SK-N-SH treated with all-trans-retinoic acid at 6 μM for 48 hours (cell line): Measurements from ENCODE around the gene SMIM24.

Source experiments
- ATAC-seq: fragments of 200-7000 bp; cut with Tn5 transposase; 3 replicates; pipeline ENCODE4 v1.9.1; 2020; ENCODE audit warnings: mild to moderate bottlenecking, moderate library complexity
- ARNTL ChIP-seq: fragments of 450-650 bp; formaldehyde crosslinking; IDR thresholded peaks from 2 replicates; pipeline ENCODE4 v1.5.0; 2020; ENCODE audit warnings: low read depth, mild to moderate bottlenecking, moderate library complexity, borderline replicate concordance
- BACH2 ChIP-seq: fragments of 250-450 bp; sonication (Bioruptor Pico); IDR thresholded peaks from 2 replicates; pipeline ENCODE4 v1.9.0; 2021; ENCODE audit warnings: mild to moderate bottlenecking, borderline replicate concordance
- CSDC2 ChIP-seq: fragments of 250-450 bp; sonication (Bioruptor Pico); IDR thresholded peaks from 2 replicates; pipeline ENCODE4 v1.5.0; 2020; ENCODE audit warnings: mild to moderate bottlenecking, moderate library complexity
- ESRRG ChIP-seq: fragments of 250-450 bp; sonication (Bioruptor Pico); IDR thresholded peaks from 2 replicates; pipeline ENCODE4 v1.6.1; 2021; ENCODE audit warnings: mild to moderate bottlenecking
- GLIS3 ChIP-seq: fragments of 250-450 bp; sonication (Bioruptor Pico); IDR thresholded peaks from 2 replicates; pipeline ENCODE4 v1.5.0; 2020; ENCODE audit warnings: mild to moderate bottlenecking, moderate library complexity
- ISL1 ChIP-seq: fragments of 250-450 bp; sonication (Bioruptor Pico); IDR thresholded peaks from 2 replicates; pipeline ENCODE4 v2.1.2; 2022; ENCODE audit warnings: mild to moderate bottlenecking, moderate library complexity
- OSR1 ChIP-seq: fragments of 250-450 bp; sonication (Bioruptor Pico); IDR thresholded peaks from 2 replicates; pipeline ENCODE4 v1.8.0; 2022; ENCODE audit warnings: moderate library complexity, mild to moderate bottlenecking, inconsistent platforms
- PATZ1 ChIP-seq: fragments of 250-450 bp; sonication (Bioruptor Pico); IDR thresholded peaks from 2 replicates; pipeline ENCODE4 v1.8.0; 2020; ENCODE audit warnings: mild to moderate bottlenecking, moderate library complexity, borderline replicate concordance
- POU6F1 ChIP-seq: fragments of 250-450 bp; sonication (Bioruptor Pico); IDR thresholded peaks from 2 replicates; pipeline ENCODE4 v1.8.0; 2021; ENCODE audit warnings: low read depth, mild to moderate bottlenecking, moderate library complexity, borderline replicate concordance
- PPARA ChIP-seq: fragments of 250-450 bp; sonication (Bioruptor Pico); IDR thresholded peaks from 2 replicates; pipeline ENCODE4 v1.5.0; 2020; ENCODE audit warnings: mild to moderate bottlenecking, borderline replicate concordance
- RARB ChIP-seq: fragments of 250-450 bp; sonication (Bioruptor Pico); IDR thresholded peaks from 2 replicates; pipeline ENCODE4 v1.8.0; 2021; ENCODE audit warnings: mild to moderate bottlenecking, moderate library complexity
- SNAI2 ChIP-seq: fragments of 250-450 bp; sonication (Bioruptor Pico); IDR thresholded peaks from 2 replicates; pipeline ENCODE4 v1.5.0; 2020; ENCODE audit warnings: mild to moderate bottlenecking, moderate library complexity
- TCF4 ChIP-seq: fragments of 250-450 bp; sonication (Bioruptor Pico); IDR thresholded peaks from 2 replicates; pipeline ENCODE4 v1.8.0; 2021; ENCODE audit warnings: mild to moderate bottlenecking, moderate library complexity, borderline replicate concordance
- ZC3H10 ChIP-seq: fragments of 250-450 bp; sonication (Bioruptor Pico); IDR thresholded peaks from 2 replicates; pipeline ENCODE4 v1.5.1; 2021; ENCODE audit warnings: mild to moderate bottlenecking, moderate library complexity
- ZFP3 ChIP-seq: fragments of 250-450 bp; sonication (Bioruptor Pico); IDR thresholded peaks from 2 replicates; pipeline ENCODE4 v1.5.0; 2020; ENCODE audit warnings: mild to moderate bottlenecking, moderate library complexity
- ZFP30 ChIP-seq: fragments of 450-650 bp; formaldehyde crosslinking; IDR thresholded peaks from 2 replicates; pipeline ENCODE4 v1.5.0; 2022; ENCODE audit warnings: mild to moderate bottlenecking, moderate library complexity
- ZNF565 ChIP-seq: fragments of 450-650 bp; formaldehyde crosslinking; conservative IDR thresholded peaks from 2 replicates; pipeline ENCODE4 v1.5.0; 2020; ENCODE audit warnings: low read depth, mild to moderate bottlenecking, moderate library complexity
- ZNF70 ChIP-seq: fragments of 450-650 bp; formaldehyde crosslinking; IDR thresholded peaks from 2 replicates; pipeline ENCODE4 v1.5.0; 2020; ENCODE audit warnings: mild to moderate bottlenecking, moderate library complexity
- TF ChIP-seq, protein P1 (sequence below): fragments of 250-450 bp; sonication (Bioruptor Pico); IDR thresholded peaks from 2 replicates; pipeline ENCODE4 v1.5.1; 2020; ENCODE audit warnings: low read depth, mild to moderate bottlenecking, moderate library complexity

SMIM24 gene

DNA sequence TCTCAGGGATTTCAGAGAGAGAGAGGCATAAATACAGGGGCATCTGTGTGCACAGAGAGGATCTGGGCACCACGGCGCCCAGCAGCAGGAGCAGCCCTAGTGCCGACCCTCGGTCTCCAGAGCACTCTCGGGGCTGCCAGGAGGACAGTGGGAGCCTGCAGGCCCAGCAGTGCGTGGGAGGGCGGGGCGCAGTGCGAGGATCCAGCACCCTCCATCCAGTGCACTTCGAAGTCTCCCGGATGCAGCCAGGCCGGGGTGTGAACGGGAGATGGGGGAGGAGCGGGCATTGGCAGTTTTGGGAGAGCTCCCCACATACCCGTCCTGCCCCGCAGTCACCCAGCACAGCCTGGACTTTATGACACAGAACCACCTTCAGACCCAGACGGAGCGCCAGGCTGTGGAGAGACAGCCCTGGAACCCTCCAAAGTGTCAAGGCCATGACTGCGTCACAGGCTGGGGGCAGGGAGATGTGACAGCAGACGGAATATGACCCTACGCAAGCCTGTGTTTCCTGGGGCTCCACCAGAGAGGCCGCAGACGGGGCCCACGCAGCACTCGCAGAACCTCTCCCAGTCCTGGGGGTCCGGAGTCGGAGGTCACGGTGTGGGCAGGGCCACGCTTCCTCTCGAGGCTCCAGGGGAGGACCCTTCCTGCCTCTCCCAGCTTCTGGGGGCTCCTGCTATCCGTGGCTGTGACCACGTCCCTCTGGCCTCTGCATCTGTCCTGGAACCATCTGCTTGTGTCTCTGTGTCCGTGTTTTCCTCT is 43.9 kb upstream of the SMIM24 start:
- ATAC-seq = no peak

DNA sequence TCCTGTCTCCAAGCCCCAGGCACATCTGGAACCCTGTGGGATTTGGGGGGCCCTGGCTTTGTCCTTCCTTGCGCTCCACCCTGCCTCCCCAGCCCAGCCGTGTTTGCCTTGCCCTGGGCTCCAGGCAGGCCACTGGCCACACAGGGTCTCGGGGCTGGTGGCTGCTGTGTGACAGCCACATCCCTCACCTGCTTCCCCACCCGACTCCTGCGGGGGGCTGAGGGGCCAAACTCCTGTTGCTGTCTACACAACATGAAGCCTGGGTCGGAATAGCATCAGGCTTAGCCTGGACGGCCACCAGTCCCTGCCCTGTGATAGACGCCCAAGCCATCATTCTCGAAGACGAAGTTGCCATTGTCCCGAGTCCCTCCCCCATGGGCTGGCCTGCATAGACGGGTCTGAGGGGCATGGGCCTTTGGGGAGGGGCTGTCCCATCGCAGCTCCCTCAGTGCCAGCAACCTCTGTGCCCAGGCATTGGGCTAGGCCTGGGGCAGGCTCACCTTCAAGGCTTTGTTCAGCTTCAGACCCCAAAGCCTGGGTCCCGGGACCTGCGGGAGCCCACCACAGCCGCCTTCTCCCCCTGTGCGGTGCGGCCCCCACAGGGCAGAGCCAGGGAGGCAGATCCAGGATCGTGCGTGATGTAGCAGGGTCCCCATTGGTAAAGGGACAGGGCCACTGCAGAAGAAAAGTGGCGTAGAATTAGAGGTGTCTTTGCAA is 43.2 kb upstream of the SMIM24 start:
- ATAC-seq = no peak
- TF ChIP-seq ZFP30 (CRISPR knock-in tag) = no peak
- no peak for TF ChIP-seq GLIS3
- no peak for TF ChIP-seq OSR1 (CRISPR knock-in tag)
- no peak for TF ChIP-seq CSDC2 (CRISPR knock-in tag)
- TF ChIP-seq ZC3H10 (CRISPR knock-in tag) = no peak
- no peak for TF ChIP-seq PATZ1 (CRISPR knock-in tag)
- no peak for TF ChIP-seq ESRRG (CRISPR knock-in tag)
- no peak for TF ChIP-seq SNAI2 (CRISPR knock-in tag)
- TF ChIP-seq ISL1 (CRISPR knock-in tag) = no peak

More for the DNA sequence above, 43.9 kb upstream of the SMIM24 start:
- TF ChIP-seq ZC3H10 (CRISPR knock-in tag) (no peak), RARB (CRISPR knock-in tag) (no peak), ESRRG (CRISPR knock-in tag) (no peak), ZNF70 (CRISPR knock-in tag) (no peak), PATZ1 (CRISPR knock-in tag) (no peak), GLIS3 (no peak), POU6F1 (no peak), PPARA (CRISPR knock-in tag) (no peak), CSDC2 (CRISPR knock-in tag) (no peak), ZFP30 (CRISPR knock-in tag) (no peak), ZNF565 (CRISPR knock-in tag) (no peak)
- TF ChIP-seq, protein P1, sequence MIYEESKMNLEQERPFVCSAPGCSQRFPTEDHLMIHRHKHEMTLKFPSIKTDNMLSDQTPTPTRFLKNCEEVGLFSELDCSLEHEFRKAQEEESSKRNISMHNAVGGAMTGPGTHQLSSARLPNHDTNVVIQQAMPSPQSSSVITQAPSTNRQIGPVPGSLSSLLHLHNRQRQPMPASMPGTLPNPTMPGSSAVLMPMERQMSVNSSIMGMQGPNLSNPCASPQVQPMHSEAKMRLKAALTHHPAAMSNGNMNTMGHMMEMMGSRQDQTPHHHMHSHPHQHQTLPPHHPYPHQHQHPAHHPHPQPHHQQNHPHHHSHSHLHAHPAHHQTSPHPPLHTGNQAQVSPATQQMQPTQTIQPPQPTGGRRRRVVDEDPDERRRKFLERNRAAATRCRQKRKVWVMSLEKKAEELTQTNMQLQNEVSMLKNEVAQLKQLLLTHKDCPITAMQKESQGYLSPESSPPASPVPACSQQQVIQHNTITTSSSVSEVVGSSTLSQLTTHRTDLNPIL (CRISPR knock-in tag) = no peak

DNA sequence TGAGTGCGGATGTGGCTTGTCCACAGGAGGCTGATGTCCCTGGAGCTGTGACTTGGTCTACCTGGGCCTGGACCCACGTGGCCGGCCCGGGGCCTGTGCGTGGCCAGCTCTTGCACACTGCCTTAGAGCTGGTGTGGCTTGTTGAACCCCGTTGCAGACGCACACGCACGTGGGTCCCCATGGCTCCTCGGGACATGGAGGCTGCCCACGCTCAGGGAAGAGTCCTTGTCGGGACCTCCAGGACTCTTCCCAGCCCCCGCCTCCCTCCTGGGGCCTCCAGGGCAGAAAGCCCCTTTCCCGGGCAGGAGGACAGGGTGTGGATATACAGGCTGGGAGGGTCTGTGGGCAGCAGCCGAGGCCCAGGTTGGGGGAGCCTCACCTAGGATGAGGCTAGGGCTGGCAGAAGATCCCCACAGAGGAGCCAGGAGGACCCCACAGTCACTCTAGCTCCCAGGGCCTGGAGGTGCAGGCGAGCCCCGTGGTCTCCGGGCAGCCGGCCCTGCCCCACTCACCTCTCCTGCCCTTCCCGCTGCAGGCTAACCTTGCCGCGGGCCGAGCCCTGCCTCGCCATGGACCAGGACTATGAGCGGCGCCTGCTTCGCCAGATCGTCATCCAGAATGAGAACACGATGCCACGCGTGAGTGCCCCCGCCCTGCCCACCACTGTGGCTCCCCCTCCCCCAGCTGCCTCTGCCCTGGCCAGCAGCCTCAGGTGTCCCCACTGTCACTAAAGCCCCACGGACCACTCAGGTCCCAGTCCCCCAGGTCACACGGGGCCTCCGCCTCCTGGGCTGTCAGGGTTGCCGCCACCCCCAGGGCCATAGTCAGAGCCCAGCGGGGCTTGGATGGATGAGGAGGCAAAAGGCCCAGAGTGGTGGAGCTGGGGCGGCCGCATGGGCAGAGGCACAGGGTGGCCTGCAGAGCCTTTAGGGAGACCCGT is 42.4 kb upstream of the SMIM24 start:
- TF ChIP-seq GLIS3 = no peak
- TF ChIP-seq, protein P1 (CRISPR knock-in tag) = no peak
- ATAC-seq = no peak

GRCh38 chr19:3521104-3521445 is 40.8 kb upstream of the SMIM24 start:
- no peak for ATAC-seq
- TF ChIP-seq ZFP3 (CRISPR knock-in tag) (no peak), SNAI2 (CRISPR knock-in tag) (no peak), POU6F1 (no peak), PPARA (CRISPR knock-in tag) (no peak), TCF4 (CRISPR knock-in tag) (no peak), ARNTL (CRISPR knock-in tag) (no peak), BACH2 (CRISPR knock-in tag) (no peak), RARB (CRISPR knock-in tag) (no peak)
- TF ChIP-seq, protein P1 (CRISPR knock-in tag) = no peak
